T-helper 9 cell (primary cell): Measurements from ENCODE around the gene GH1.
A peak's percentile ranks its signal among the peaks of the same experiment; 100 is the strongest.
"Not testable (repeated sequence)": the region's sequence is repeated elsewhere in the genome, so short reads cannot be mapped to it uniquely, and the experiment has no call there.

Experiments used
- DNase-seq: peaks from one replicate; pipeline ENCODE4 v3.0.0-alpha.2; 2020
- total RNA-seq, 2 donors: gene quantifications; one replicate each; lab custom pipeline; 2026; lab: John Stamatoyannopoulos, UW

GH1 gene
- total RNA-seq: 0 to 0.24 reads per million in 2 donors

GRCh38 chr17:63918789-63919305 is at the start of gene GH1:
Gene GH1 (minus strand): TSS chr17:63918839. CDS start chr17:63918776, 63 bp downstream.
- not testable (repeated sequence) for DNase-seq

GRCh38 chr17:63967953-63968352 is 49.3 kb upstream of the GH1 start:
- DNase-seq: no peak

GRCh38 chr17:63966646-63967264 is 48.1 kb upstream of the GH1 start:
- no peak for DNase-seq

- DNase-seq: no peak
These were observed 44.5 kb upstream of the GH1 start for GRCh38 chr17:63963123-63963522.

GRCh38 chr17:63962298-63962744 is 43.7 kb upstream of the GH1 start:
- no peak for DNase-seq

- DNase-seq: peak; percentile 38
These were observed 42.9 kb upstream of the GH1 start for GRCh38 chr17:63961355-63962212.

- DNase-seq: no peak
These were observed 41.8 kb upstream of the GH1 start for GRCh38 chr17:63960430-63960829.

- DNase-seq: no peak
These were observed 41.4 kb upstream of the GH1 start for GRCh38 chr17:63960006-63960405.

GRCh38 chr17:63956296-63956920 is 37.8 kb upstream of the GH1 start:
- DNase-seq: no peak

GRCh38 chr17:63955791-63956190 is 37.2 kb upstream of the GH1 start:
- DNase-seq: no peak

GRCh38 chr17:63955232-63955631 is 36.6 kb upstream of the GH1 start:
- DNase-seq: no peak

GRCh38 chr17:63954402-63955063 is 35.9 kb upstream of the GH1 start:
- no peak for DNase-seq

GRCh38 chr17:63950940-63951907 is 32.6 kb upstream of the GH1 start:
- peak; percentile 27 for DNase-seq

- DNase-seq: no peak
These were observed 31.1 kb upstream of the GH1 start for GRCh38 chr17:63949576-63950250.

- no peak for DNase-seq
These were observed 29.9 kb upstream of the GH1 start for GRCh38 chr17:63948521-63948920.

- no peak for DNase-seq
These were observed 29.2 kb upstream of the GH1 start for GRCh38 chr17:63947711-63948330.

GRCh38 chr17:63946440-63947363 is 28.1 kb upstream of the GH1 start:
- peak; percentile 44 for DNase-seq

GRCh38 chr17:63945784-63946439 is 27.3 kb upstream of the GH1 start:
- DNase-seq: no peak
